GM12873 (cell line): Measurements from ENCODE around the gene PHF20.

Source experiments
- CTCF ChIP-seq: IDR thresholded peaks from 2 replicates; pipeline ENCODE4 v1.5.1; 2012; ENCODE audit warnings: low read depth, mild to moderate bottlenecking, moderate library complexity, low read length, control low read depth; ENCODE audit not compliant: insufficient read depth; ENCODE audit errors: missing control alignments

Gene PHF20

DNA sequence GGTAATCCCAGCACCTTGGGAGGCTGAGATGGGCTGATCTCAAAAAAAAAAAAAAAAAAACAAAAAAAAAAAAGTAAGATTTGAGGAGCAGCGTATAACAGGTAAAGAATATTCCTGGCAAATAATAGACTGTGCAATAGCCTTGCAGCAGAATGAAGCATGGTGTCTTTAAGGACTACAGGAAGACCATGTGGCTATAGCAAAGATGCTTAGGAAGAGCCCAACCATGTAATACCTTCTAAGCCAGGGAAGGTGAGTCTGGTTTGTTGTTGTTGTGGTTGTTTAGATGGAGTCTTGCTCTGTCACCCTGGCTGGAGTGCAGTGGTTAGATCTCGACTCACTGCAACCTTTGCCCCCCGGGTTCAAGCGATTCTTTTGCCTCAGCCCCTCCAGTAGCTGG, 15.4 kb upstream of the PHF20 start:
- TF ChIP-seq CTCF = no peak

GRCh38 chr20:35757098-35757705, 14.6 kb upstream of the PHF20 start:
- no peak for TF ChIP-seq CTCF

DNA sequence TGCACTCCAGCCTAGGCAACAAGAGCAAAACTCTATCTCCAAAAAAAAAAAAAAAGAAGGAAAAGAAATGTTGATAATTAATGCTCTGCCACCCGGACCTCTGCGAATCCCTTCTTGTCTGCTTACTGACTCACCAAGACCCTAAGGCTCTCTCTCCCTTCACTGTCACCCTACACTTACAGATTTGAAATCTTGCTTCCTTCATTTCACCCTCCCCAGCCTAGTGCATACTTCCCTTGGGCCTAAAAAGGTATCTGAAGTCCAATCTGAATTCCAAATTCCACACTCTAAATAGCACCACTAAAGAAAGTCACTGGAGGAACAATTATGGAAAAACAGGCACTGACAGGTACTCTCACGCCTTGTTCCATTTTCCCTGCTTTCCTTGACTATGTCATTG, 9.4 kb upstream of the PHF20 start:
- TF ChIP-seq CTCF = no peak

DNA sequence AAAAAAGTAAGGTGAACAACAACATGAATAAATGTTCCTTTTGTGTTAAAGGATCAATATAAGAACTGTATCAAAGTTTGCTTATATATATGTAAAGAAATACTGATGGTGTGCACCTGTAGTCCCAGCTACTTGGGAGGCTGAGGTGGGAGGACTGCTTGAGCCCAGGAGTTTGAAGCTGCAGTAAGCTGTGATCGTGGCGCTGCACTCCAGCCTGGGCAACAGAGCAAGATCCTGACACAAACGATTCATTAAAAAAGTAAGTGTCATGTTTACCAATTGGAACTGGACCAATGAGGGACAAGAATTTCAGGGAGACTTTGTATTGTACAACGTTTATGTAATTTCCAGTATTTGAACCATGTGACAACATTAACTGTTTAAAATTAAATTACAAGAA, 5.0 kb upstream of the PHF20 start:
- no peak for TF ChIP-seq CTCF

DNA sequence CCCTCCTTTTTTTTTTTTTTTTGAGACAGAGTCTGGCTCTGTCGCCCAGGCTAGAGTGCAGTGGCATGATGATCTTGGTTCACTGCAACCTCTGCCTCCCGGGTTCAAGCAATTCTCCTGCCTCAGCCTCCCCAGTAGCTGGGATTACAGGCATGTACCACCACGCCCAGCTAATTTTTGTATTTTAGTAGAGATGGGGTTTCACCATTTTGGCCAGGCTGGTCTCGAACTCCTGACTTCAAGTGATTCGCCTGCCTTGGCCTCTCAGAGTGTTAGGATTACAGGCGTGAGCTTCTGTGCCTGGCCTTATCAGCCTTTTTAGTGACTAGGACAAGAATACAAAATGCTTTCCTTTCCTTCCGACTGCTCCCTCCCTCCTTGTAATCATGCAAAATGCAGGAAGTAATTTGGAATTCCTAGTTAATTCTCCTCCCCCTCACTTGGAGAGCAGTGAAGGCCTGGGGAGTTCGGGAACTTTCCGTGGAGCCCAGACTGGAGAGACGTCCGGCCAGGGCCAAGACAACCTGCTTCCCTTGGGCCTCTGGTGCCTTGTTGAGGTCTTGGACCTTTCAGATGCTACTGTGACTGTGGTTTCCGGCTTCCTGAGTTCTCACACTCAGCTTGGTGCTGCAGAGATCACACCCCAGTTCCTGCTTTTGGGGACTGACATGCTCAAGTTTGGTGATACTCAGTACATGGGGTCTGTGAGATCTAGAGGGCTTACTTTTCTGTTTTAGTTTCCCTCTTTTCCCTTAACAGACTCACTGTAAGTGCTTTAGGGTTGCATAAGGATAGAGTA, 3.9 kb upstream of the PHF20 start:
- no peak for TF ChIP-seq CTCF

GRCh38 chr20:35768731-35769664, 2.8 kb upstream of the PHF20 start:
- no peak for TF ChIP-seq CTCF

DNA sequence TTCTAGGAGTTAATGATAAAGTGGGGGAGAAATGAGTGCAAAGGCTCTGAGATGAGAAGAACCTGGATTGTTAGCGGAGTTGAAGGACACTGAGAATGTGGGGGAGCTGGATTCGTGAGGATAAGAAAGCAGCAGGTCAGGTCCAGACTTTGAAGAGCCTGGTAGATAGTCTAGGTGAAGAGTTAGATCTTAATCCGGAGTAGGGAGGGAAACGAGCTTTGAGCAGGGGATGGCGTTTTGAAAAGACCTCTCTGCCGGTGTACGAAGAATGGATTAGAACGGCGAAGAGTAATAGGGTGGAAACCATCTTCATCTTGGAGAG, 487 bp upstream of the PHF20 start:
- no peak for TF ChIP-seq CTCF
